SK-N-SH (cell line): Measurements from ENCODE around the gene TELO2. TPM values are rescaled to one million over a fixed set of nuclear protein-coding genes. Genes with fewer than 3 reads are reported as not detected.

ENCODE experiments used
- CTCF ChIA-PET: fragments of 300-600, 350-600 bp; formaldehyde crosslinking; extraction: SDS; loops from one replicate; lab custom pipeline; 2021; lab: Yijun Ruan, JAX
- POLR2A ChIA-PET: fragments of 350-600 bp; sonication (Branson Sonifier 250); formaldehyde crosslinking; extraction: SDS; loops from one replicate; lab custom pipeline; 2020; ENCODE audit warnings: antibody characterized with exemption, inconsistent platforms; lab: Yijun Ruan, JAX
- DNase-seq: peaks from one replicate; pipeline ENCODE4 v3.0.0; 2012
- H2AFZ ChIP-seq: fragments of 200-600 bp; sonication (generic); 2 replicates; pipeline ENCODE4 v1.8.1; 2016; ENCODE audit warnings: antibody characterized with exemption, mild to moderate bottlenecking, low read depth
- H3F3A ChIP-seq: fragments of 200-600 bp; sonication (generic); replicated peaks from 2 replicates; pipeline ENCODE3; 2016; ENCODE audit warnings: antibody characterized with exemption, mild to moderate bottlenecking; ENCODE audit not compliant: insufficient read depth
- H3K27ac ChIP-seq, 2 experiments: fragments of 200-500 bp in 1 of 2; fragments of 200-600 bp in 1 of 2; sonication (Bioruptor generic) in 1 of 2; sonication (generic), shearing (Covaris generic) in 1 of 2; 2 replicates each; pipeline versions ENCODE4 v1.5.1 to v1.6.1; 2014 to 2016; ENCODE audit warnings: low read depth in 2 of 2, inconsistent platforms in 1 of 2, low read length in 1 of 2, mild to moderate bottlenecking in 1 of 2, mixed read lengths in 1 of 2
- H3K27me3 ChIP-seq: fragments of 200-600 bp; sonication (generic), shearing (Covaris generic); 2 replicates; pipeline ENCODE4 v1.6.1; 2016; ENCODE audit warnings: mixed run types; ENCODE audit not compliant: insufficient read depth
- H3K36me3 ChIP-seq, 2 experiments: fragments of 200-500 bp in 1 of 2; fragments of 200-600 bp in 1 of 2; sonication (Bioruptor generic) in 1 of 2; sonication (generic) in 1 of 2; replicated peaks in 1 of 2; 2 replicates each; pipeline versions ENCODE3 to v1.5.1; 2014 to 2016; ENCODE audit warnings: low read length in 1 of 2, mild to moderate bottlenecking in 1 of 2; ENCODE audit not compliant: insufficient read depth in 2 of 2, control insufficient read depth in 1 of 2
- H3K4me1 ChIP-seq, 2 experiments: fragments of 200-500 bp in 1 of 2; fragments of 200-600 bp in 1 of 2; sonication (Bioruptor generic) in 1 of 2; sonication (generic), shearing (Covaris generic) in 1 of 2; 2 replicates each; pipeline versions ENCODE4 v1.5.1 to v1.6.1; 2014 to 2016; ENCODE audit warnings: low read depth in 1 of 2, low read length in 1 of 2, mixed run types in 1 of 2; ENCODE audit not compliant: insufficient read depth in 2 of 2, control insufficient read depth in 1 of 2
- H3K4me2 ChIP-seq: fragments of 200-600 bp; sonication (generic), shearing (Covaris generic); 2 replicates; pipeline ENCODE4 v1.6.1; 2017; ENCODE audit warnings: mixed run types
- H3K4me3 ChIP-seq, 2 experiments: fragments of 200-500 bp in 1 of 2; fragments of 200-600 bp in 1 of 2; sonication (Bioruptor generic) in 1 of 2; sonication (generic), shearing (Covaris generic) in 1 of 2; 2 replicates each; pipeline versions ENCODE4 v1.5.1 to v1.8.1; 2014 to 2016; ENCODE audit warnings: low read depth in 2 of 2, inconsistent platforms in 1 of 2, low read length in 1 of 2, mild to moderate bottlenecking in 1 of 2, mixed read lengths in 1 of 2, moderate library complexity in 1 of 2
- H3K79me2 ChIP-seq: fragments of 200-600 bp; sonication (generic); 2 replicates; pipeline ENCODE4 v1.8.1; 2017; ENCODE audit warnings: mild to moderate bottlenecking; ENCODE audit not compliant: insufficient read depth
- H3K9ac ChIP-seq: fragments of 200-600 bp; sonication (generic); 2 replicates; pipeline ENCODE4 v1.6.1; 2017; ENCODE audit warnings: mixed run types
- H3K9me2 ChIP-seq: fragments of 200-600 bp; sonication (generic); 2 replicates; pipeline ENCODE4 v1.6.1; 2017; ENCODE audit warnings: mixed run types
- H3K9me3 ChIP-seq: fragments of 200-600 bp; sonication (generic); 2 replicates; pipeline ENCODE4 v1.6.1; 2017; ENCODE audit warnings: mixed run types, mild to moderate bottlenecking, moderate library complexity
- H4K20me1 ChIP-seq: fragments of 200-600 bp; sonication (generic); 2 replicates; pipeline ENCODE4 v1.6.1; 2017; ENCODE audit warnings: mild to moderate bottlenecking, mixed run types; ENCODE audit not compliant: insufficient read depth
- CHD2 ChIP-seq: fragments of 150-350 bp; IDR thresholded peaks from 2 replicates; pipeline ENCODE4 v1.6.1; 2018; ENCODE audit warnings: low read length; ENCODE audit not compliant: partially characterized antibody
- ELF1 ChIP-seq: IDR thresholded peaks from 2 replicates; pipeline ENCODE4 v1.4.0; 2012
- EP300 ChIP-seq, 2 experiments: IDR thresholded peaks; 2 replicates each; pipeline versions ENCODE4 v1.4.0 to v1.6.1; 2012; ENCODE audit warnings: borderline replicate concordance in 1 of 2, low read depth in 1 of 2, low read length in 1 of 2
- FOSL2 ChIP-seq: IDR thresholded peaks from 2 replicates; pipeline ENCODE4 v1.4.0; 2012; ENCODE audit warnings: low read depth, mild to moderate bottlenecking, moderate library complexity, borderline replicate concordance
- GATA2 ChIP-seq: sonication (generic); formaldehyde crosslinking; IDR thresholded peaks from 2 replicates; pipeline ENCODE4 v1.5.0; 2020; ENCODE audit warnings: mild to moderate bottlenecking, missing genetic modification reagents
- JUND ChIP-seq: IDR thresholded peaks from 2 replicates; pipeline ENCODE4 v1.4.0; 2012
- MEF2A ChIP-seq: IDR thresholded peaks from 2 replicates; pipeline ENCODE4 v1.4.0; 2012; ENCODE audit warnings: low read depth, borderline replicate concordance
- NRF1 ChIP-seq: IDR thresholded peaks from 2 replicates; pipeline ENCODE4 v1.6.1; 2012; ENCODE audit warnings: low read depth, mild to moderate bottlenecking, low read length
- POLR2AphosphoS5 ChIP-seq: IDR thresholded peaks from 2 replicates; pipeline ENCODE4 v1.6.1; 2012; ENCODE audit warnings: low read depth, low read length
- RCOR1 ChIP-seq: fragments of 150-350 bp; IDR thresholded peaks from 2 replicates; pipeline ENCODE4 v1.6.1; 2017; ENCODE audit warnings: antibody characterized with exemption, low read length
- RFX5 ChIP-seq: IDR thresholded peaks from 2 replicates; pipeline ENCODE4 v1.6.1; 2012; ENCODE audit warnings: mild to moderate bottlenecking, improper control_type of control experiment, low read length
- SIN3A ChIP-seq: IDR thresholded peaks from 2 replicates; pipeline ENCODE4 v1.6.1; 2012; ENCODE audit warnings: low read depth, mild to moderate bottlenecking, low read length, moderate library complexity, borderline replicate concordance
- WGBS: methylation state at CpG from one replicate; pipeline ENCODE4 v1.1.6; 2017; ENCODE audit warnings: low lambda C conversion rate; 5-methylcytosine and 5-hydroxymethylcytosine counted together
- polyA plus RNA-seq, 3 experiments: library from polyadenylated mRNA; depleted of rRNA; stranded (reverse); fragments of >200 nt; gene quantifications; 2 replicates each; pipeline ENCODE4 v1.2.3, GENCODE V29; 2012
- TF ChIP-seq, protein P1 (sequence below): IDR thresholded peaks from 2 replicates; pipeline ENCODE4 v1.4.0; 2012; ENCODE audit warnings: low read depth, borderline replicate concordance
- TF ChIP-seq, protein P2 (sequence below): IDR thresholded peaks from 2 replicates; pipeline ENCODE4 v1.6.1; 2012; ENCODE audit warnings: mild to moderate bottlenecking, low read depth, low read length, moderate library complexity
- TF ChIP-seq, protein P3 (sequence below): IDR thresholded peaks from 2 replicates; pipeline ENCODE4 v1.4.0; 2012; ENCODE audit warnings: low read depth, borderline replicate concordance
- TF ChIP-seq, protein P4 (sequence below): fragments of 150-350 bp; IDR thresholded peaks from 2 replicates; pipeline ENCODE4 v1.6.1; 2017; ENCODE audit warnings: antibody characterized with exemption, low read length, low read depth, borderline replicate concordance
- TF ChIP-seq, protein P5 (sequence below): IDR thresholded peaks from 2 replicates; pipeline ENCODE4 v1.4.0; 2012; ENCODE audit warnings: low read depth

TELO2 gene
- polyA plus RNA-seq, 1 of the 3 experiments (the other 2 are of a cell fraction): 24.2 TPM

DNA sequence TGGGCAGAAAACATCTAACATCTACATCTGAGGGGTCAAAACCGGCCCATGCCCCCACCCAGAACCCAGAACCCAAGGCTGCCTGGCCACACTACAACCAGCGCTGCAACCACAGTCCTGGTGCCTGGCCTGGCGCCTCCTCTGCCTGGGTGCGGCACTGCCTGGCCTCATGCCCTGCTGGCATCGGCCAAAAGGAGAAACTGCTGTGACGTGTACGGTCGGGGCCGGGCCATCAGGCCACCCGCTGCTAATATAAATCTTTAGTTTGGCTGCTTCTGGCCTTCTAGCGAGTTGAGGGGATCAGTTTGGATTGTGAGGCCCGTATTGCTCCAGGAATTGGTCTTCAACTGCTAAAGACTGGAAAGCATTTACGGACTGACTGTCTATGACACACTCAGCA, 63.1 kb downstream of the TELO2 start:
- H3K4me3 ChIP-seq: no peak overlapping the region
- no peaks in the 10 kb centered on the region for H3K27me3 ChIP-seq
- CTCF ChIA-PET: no interaction called here
- H3K9ac ChIP-seq: no peak overlapping the region
- 97% methylated on average over 11 of the region's 13 CpGs for WGBS
- no peak for DNase-seq
- TF ChIP-seq, protein P1, sequence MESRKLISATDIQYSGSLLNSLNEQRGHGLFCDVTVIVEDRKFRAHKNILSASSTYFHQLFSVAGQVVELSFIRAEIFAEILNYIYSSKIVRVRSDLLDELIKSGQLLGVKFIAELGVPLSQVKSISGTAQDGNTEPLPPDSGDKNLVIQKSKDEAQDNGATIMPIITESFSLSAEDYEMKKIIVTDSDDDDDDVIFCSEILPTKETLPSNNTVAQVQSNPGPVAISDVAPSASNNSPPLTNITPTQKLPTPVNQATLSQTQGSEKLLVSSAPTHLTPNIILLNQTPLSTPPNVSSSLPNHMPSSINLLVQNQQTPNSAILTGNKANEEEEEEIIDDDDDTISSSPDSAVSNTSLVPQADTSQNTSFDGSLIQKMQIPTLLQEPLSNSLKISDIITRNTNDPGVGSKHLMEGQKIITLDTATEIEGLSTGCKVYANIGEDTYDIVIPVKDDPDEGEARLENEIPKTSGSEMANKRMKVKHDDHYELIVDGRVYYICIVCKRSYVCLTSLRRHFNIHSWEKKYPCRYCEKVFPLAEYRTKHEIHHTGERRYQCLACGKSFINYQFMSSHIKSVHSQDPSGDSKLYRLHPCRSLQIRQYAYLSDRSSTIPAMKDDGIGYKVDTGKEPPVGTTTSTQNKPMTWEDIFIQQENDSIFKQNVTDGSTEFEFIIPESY: no peak
- TF ChIP-seq RCOR1 (no peak), CHD2 (no peak), FOSL2 (no peak), RFX5 (no peak), JUND (no peak), POLR2AphosphoS5 (no peak), SIN3A (no peak)
- TF ChIP-seq, protein P2, sequence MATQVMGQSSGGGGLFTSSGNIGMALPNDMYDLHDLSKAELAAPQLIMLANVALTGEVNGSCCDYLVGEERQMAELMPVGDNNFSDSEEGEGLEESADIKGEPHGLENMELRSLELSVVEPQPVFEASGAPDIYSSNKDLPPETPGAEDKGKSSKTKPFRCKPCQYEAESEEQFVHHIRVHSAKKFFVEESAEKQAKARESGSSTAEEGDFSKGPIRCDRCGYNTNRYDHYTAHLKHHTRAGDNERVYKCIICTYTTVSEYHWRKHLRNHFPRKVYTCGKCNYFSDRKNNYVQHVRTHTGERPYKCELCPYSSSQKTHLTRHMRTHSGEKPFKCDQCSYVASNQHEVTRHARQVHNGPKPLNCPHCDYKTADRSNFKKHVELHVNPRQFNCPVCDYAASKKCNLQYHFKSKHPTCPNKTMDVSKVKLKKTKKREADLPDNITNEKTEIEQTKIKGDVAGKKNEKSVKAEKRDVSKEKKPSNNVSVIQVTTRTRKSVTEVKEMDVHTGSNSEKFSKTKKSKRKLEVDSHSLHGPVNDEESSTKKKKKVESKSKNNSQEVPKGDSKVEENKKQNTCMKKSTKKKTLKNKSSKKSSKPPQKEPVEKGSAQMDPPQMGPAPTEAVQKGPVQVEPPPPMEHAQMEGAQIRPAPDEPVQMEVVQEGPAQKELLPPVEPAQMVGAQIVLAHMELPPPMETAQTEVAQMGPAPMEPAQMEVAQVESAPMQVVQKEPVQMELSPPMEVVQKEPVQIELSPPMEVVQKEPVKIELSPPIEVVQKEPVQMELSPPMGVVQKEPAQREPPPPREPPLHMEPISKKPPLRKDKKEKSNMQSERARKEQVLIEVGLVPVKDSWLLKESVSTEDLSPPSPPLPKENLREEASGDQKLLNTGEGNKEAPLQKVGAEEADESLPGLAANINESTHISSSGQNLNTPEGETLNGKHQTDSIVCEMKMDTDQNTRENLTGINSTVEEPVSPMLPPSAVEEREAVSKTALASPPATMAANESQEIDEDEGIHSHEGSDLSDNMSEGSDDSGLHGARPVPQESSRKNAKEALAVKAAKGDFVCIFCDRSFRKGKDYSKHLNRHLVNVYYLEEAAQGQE: no peak
- TF ChIP-seq, protein P3, sequence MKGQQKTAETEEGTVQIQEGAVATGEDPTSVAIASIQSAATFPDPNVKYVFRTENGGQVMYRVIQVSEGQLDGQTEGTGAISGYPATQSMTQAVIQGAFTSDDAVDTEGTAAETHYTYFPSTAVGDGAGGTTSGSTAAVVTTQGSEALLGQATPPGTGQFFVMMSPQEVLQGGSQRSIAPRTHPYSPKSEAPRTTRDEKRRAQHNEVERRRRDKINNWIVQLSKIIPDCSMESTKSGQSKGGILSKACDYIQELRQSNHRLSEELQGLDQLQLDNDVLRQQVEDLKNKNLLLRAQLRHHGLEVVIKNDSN: no peak
- TF ChIP-seq, all 33 proteins: peak for 0
- POLR2A ChIA-PET: no interaction called here
- Histone ChIP-seq H3K27ac (no peak overlapping the region), H3K9me2 (no peaks in the 10 kb centered on the region), H3K9me3 (no peaks in the 10 kb centered on the region), H3K4me2 (no peak overlapping the region), H4K20me1 (no peaks in the 10 kb centered on the region), H3K79me2 (no peaks in the 10 kb centered on the region), H3K4me1 (no peaks in the 10 kb centered on the region), H3F3A (no peaks in the 10 kb centered on the region), H2AFZ (no peak overlapping the region), H3K36me3 (peaks cover 18 to 67% of the 10 kb centered on the region in 2 experiments)

DNA sequence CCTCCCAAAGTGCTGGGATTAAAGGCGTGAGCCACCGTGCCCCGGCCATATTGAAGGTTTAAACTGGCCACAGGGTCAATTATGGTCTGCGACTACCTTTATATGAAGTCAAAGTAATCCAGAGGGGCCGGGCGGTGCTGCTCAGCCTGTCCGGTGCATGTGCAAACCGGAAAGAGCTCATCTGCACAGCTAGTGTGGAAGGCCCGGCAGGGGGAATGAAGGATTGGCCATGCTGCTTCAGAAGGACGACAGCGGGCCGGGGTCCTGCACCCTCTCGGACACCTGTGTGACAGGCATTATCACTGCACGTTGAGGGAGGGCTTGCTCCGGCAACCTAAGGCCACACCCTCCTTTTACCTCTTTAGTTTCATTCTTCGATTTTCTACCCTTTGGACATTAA, 63.9 kb downstream of the TELO2 start:
- TF ChIP-seq GATA2 (CRISPR knock-in tag) (no peak), EP300 (IDR thresholded peaks at IDR 0.05; ENCODE audit: borderline replicate concordance in 1 of 2, low read depth in 1 of 2, low read length in 1 of 2) (no peak), MEF2A (no peak), RCOR1 (no peak), ELF1 (no peak), NRF1 (no peak)
- TF ChIP-seq, protein P4, sequence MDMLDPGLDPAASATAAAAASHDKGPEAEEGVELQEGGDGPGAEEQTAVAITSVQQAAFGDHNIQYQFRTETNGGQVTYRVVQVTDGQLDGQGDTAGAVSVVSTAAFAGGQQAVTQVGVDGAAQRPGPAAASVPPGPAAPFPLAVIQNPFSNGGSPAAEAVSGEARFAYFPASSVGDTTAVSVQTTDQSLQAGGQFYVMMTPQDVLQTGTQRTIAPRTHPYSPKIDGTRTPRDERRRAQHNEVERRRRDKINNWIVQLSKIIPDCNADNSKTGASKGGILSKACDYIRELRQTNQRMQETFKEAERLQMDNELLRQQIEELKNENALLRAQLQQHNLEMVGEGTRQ: no peak
- TF ChIP-seq, protein P5, sequence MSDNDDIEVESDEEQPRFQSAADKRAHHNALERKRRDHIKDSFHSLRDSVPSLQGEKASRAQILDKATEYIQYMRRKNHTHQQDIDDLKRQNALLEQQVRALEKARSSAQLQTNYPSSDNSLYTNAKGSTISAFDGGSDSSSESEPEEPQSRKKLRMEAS: no peak
- TF ChIP-seq, protein P3: no peak
- TF ChIP-seq, all 33 proteins: peak for 0
- Histone ChIP-seq H4K20me1 (no peaks in the 10 kb centered on the region), H3K4me1 (no peaks in the 10 kb centered on the region), H2AFZ (no peak overlapping the region), H3K36me3 (peaks cover 23 to 74% of the 10 kb centered on the region in 2 experiments), H3K79me2 (no peaks in the 10 kb centered on the region), H3K27ac (no peak overlapping the region), H3K9ac (no peak overlapping the region), H3K9me2 (no peaks in the 10 kb centered on the region), H3K27me3 (no peaks in the 10 kb centered on the region), H3K4me3 (no peak overlapping the region), H3K4me2 (no peak overlapping the region), H3K9me3 (no peaks in the 10 kb centered on the region), H3F3A (no peaks in the 10 kb centered on the region)
- ChIA-PET CTCF (no interaction called here), POLR2A (no interaction called here)
- WGBS: 93% methylated on average over 16 of the region's 16 CpGs
- DNase-seq: no peak
